ENCODE results near the gene CCNG1. TPM values are rescaled to one million over a fixed set of nuclear protein-coding genes. Genes with fewer than 3 reads are reported as not detected.
"Not testable (repeated sequence)": the region's sequence is repeated elsewhere in the genome, so short reads cannot be mapped to it uniquely, and the experiment has no call there.

Gene CCNG1
- total RNA-seq, 1 donor from 2014 or later, result 202 TPM

GRCh38 chr5:163409384-163409783, 28.0 kb upstream of the CCNG1 start:
- Mint-ChIP-seq H3K4me3 (no peak overlapping the region), H3K27me3 (ENCODE audit: low read depth) (peaks cover 12% of the 10 kb centered on the region), H3K27ac (ENCODE audit: unreplicated experiment) (no peak overlapping the region), H3K4me1 (peaks cover 6% of the 10 kb centered on the region), H3K9me3 (no peaks in the 10 kb centered on the region), H3K36me3 (ENCODE audit: low read depth) (no peaks in the 10 kb centered on the region)
- DNase-seq (ENCODE audit: low read depth, low spot score), result no peak
- no peak for TF ChIP-seq CTCF (conservative IDR thresholded peaks at IDR 0.05)

GRCh38 chr5:163410505-163410904, 26.9 kb upstream of the CCNG1 start:
- Mint-ChIP-seq H3K4me1 (peaks cover 9% of the 10 kb centered on the region), H3K9me3 (no peaks in the 10 kb centered on the region), H3K27me3 (ENCODE audit: low read depth) (peaks cover 22% of the 10 kb centered on the region), H3K27ac (ENCODE audit: unreplicated experiment) (no peak overlapping the region), H3K4me3 (no peak overlapping the region), H3K36me3 (ENCODE audit: low read depth) (no peaks in the 10 kb centered on the region)
- TF ChIP-seq CTCF (conservative IDR thresholded peaks at IDR 0.05), result no peak
- DNase-seq (ENCODE audit: low read depth, low spot score), result no peak

- not testable (repeated sequence) for H3K4me3 Mint-ChIP-seq; H3K27ac Mint-ChIP-seq (ENCODE audit: unreplicated experiment); DNase-seq (ENCODE audit: low read depth, low spot score); H3K4me1 Mint-ChIP-seq; H3K36me3 Mint-ChIP-seq (ENCODE audit: low read depth); H3K9me3 Mint-ChIP-seq
- peaks cover 37% of the 10 kb centered on the region for H3K27me3 Mint-ChIP-seq (ENCODE audit: low read depth)
Observed at GRCh38 chr5:163415673-163416072, 21.7 kb upstream of the CCNG1 start.

- H3K27ac Mint-ChIP-seq (ENCODE audit: unreplicated experiment), result no peak overlapping the region
- no peak overlapping the region for H3K4me3 Mint-ChIP-seq
- TF ChIP-seq CTCF (conservative IDR thresholded peaks at IDR 0.05), result no peak
- H3K27me3 Mint-ChIP-seq (ENCODE audit: low read depth), result peaks cover 2% of the 10 kb centered on the region
- DNase-seq (ENCODE audit: low read depth, low spot score), result no peak
- H3K4me1 Mint-ChIP-seq, result no peaks in the 10 kb centered on the region
- H3K9me3 Mint-ChIP-seq, result peaks cover 3% of the 10 kb centered on the region
- no peaks in the 10 kb centered on the region for H3K36me3 Mint-ChIP-seq (ENCODE audit: low read depth)
Observed at GRCh38 chr5:163424836-163425235, 12.6 kb upstream of the CCNG1 start.

- not testable (repeated sequence) for H3K36me3 Mint-ChIP-seq (ENCODE audit: low read depth); H3K9me3 Mint-ChIP-seq; DNase-seq (ENCODE audit: low read depth, low spot score); H3K27ac Mint-ChIP-seq (ENCODE audit: unreplicated experiment); H3K4me1 Mint-ChIP-seq; H3K27me3 Mint-ChIP-seq (ENCODE audit: low read depth); H3K4me3 Mint-ChIP-seq
Observed at GRCh38 chr5:163426128-163426527, 11.3 kb upstream of the CCNG1 start.

- no peak for TF ChIP-seq CTCF (conservative IDR thresholded peaks at IDR 0.05)
- no peak overlapping the region for H3K4me3 Mint-ChIP-seq
- no peaks in the 10 kb centered on the region for H3K36me3 Mint-ChIP-seq (ENCODE audit: low read depth)
- H3K27me3 Mint-ChIP-seq (ENCODE audit: low read depth), result peaks cover 6% of the 10 kb centered on the region
- H3K27ac Mint-ChIP-seq (ENCODE audit: unreplicated experiment), result no peak overlapping the region
- peaks cover 18% of the 10 kb centered on the region for H3K4me1 Mint-ChIP-seq
- DNase-seq (ENCODE audit: low read depth, low spot score), result no peak
- peaks cover 3% of the 10 kb centered on the region for H3K9me3 Mint-ChIP-seq
Observed at GRCh38 chr5:163432544-163432943, 4.9 kb upstream of the CCNG1 start.

- TF ChIP-seq CTCF (conservative IDR thresholded peaks at IDR 0.05), result no peak
- H3K36me3 Mint-ChIP-seq (ENCODE audit: low read depth), result no peaks in the 10 kb centered on the region
- no peaks in the 10 kb centered on the region for H3K9me3 Mint-ChIP-seq
- no peak overlapping the region for H3K27ac Mint-ChIP-seq (ENCODE audit: unreplicated experiment)
- no peak overlapping the region for H3K4me3 Mint-ChIP-seq
- H3K27me3 Mint-ChIP-seq (ENCODE audit: low read depth), result peaks cover 3% of the 10 kb centered on the region
- H3K4me1 Mint-ChIP-seq, result peaks cover 22% of the 10 kb centered on the region
- DNase-seq (ENCODE audit: low read depth, low spot score), result no peak
Observed at GRCh38 chr5:163433271-163433670, 4.1 kb upstream of the CCNG1 start.
